K562 (cell line): ENCODE measurements around the gene CYB5B. TPM values are rescaled to one million over a fixed set of nuclear protein-coding genes. Genes with fewer than 3 reads are reported as not detected.

Experiments
- EHMT2 ChIP-seq: fragments of 450-650 bp; IDR thresholded peaks from 2 replicates; pipeline ENCODE4 v1.6.1; 2018; ENCODE audit warnings: antibody characterized with exemption
- ETS1 ChIP-seq: conservative IDR thresholded peaks from 2 replicates; pipeline ENCODE4 v1.6.1; 2011; ENCODE audit warnings: low read depth, mild to moderate bottlenecking, low read length; ENCODE audit not compliant: control insufficient read depth
- HMG20A ChIP-seq: fragments of 450-650 bp; formaldehyde crosslinking; conservative IDR thresholded peaks from 2 replicates; pipeline ENCODE4 v1.4.0; 2020; ENCODE audit warnings: mild to moderate bottlenecking, mixed read lengths
- HOMEZ ChIP-seq: fragments of 250-450 bp; sonication (Bioruptor Pico); IDR thresholded peaks from 2 replicates; pipeline ENCODE4 v1.4.0; 2020; ENCODE audit warnings: mild to moderate bottlenecking, moderate library complexity
- KDM2B ChIP-seq: fragments of 250-450 bp; sonication (Bioruptor Pico); IDR thresholded peaks from 2 replicates; pipeline ENCODE4 v1.8.0; 2021; ENCODE audit warnings: mild to moderate bottlenecking, moderate library complexity
- KLF13 ChIP-seq: fragments of 450-650 bp; IDR thresholded peaks from 2 replicates; pipeline ENCODE4 v1.6.1; 2016; ENCODE audit warnings: missing genetic modification characterization, low read depth, mild to moderate bottlenecking, missing compliant biosample characterization, moderate library complexity, borderline replicate concordance
- LCOR ChIP-seq: sonication (generic); formaldehyde crosslinking; IDR thresholded peaks from 2 replicates; pipeline ENCODE4 v1.8.0; 2022; ENCODE audit warnings: mild to moderate bottlenecking, missing genetic modification reagents
- MITF ChIP-seq: IDR thresholded peaks from 2 replicates; pipeline ENCODE4 v1.6.1; 2014; ENCODE audit warnings: antibody characterized with exemption
- MYNN ChIP-seq, 2 experiments: sonication (generic); formaldehyde crosslinking in 1 of 2; IDR thresholded peaks; 2 replicates each; pipeline versions ENCODE4 v1.5.0 to v1.6.1; 2016 to 2020; ENCODE audit warnings: antibody characterized with exemption in 1 of 2, missing genetic modification reagents in 1 of 2
- POLR3A ChIP-seq: IDR thresholded peaks from 2 replicates; pipeline ENCODE4 v1.6.1; 2011; ENCODE audit warnings: borderline replicate concordance, mild to moderate bottlenecking, moderate library complexity; ENCODE audit not compliant: insufficient read length, insufficient read depth; ENCODE audit errors: extremely low read depth
- RCOR1 ChIP-seq, 2 experiments: IDR thresholded peaks; 2 replicates each; pipeline ENCODE4 v1.6.1; 2012; ENCODE audit warnings: low read depth in 2 of 2, low read length in 2 of 2, borderline replicate concordance in 1 of 2, improper control_type of control experiment in 1 of 2
- RUNX1 ChIP-seq: sonication (generic); IDR thresholded peaks from 2 replicates; pipeline ENCODE4 v1.6.1; 2016; ENCODE audit warnings: antibody characterized with exemption, low read depth
- TBP ChIP-seq: optimal IDR thresholded peaks from 2 replicates; pipeline ENCODE3; 2011; ENCODE audit warnings: low read depth, low read length, improper control_type of control experiment
- ZFX ChIP-seq: sonication (generic); formaldehyde crosslinking; IDR thresholded peaks from 2 replicates; pipeline ENCODE4 v1.8.0; 2022; ENCODE audit warnings: mild to moderate bottlenecking, missing genetic modification reagents, moderate library complexity
- ZNF644 ChIP-seq: fragments of 200-800 bp; sonication (Bioruptor generic); IDR thresholded peaks from 2 replicates; pipeline ENCODE4 v1.6.1; 2016; ENCODE audit warnings: low read depth, missing genetic modification characterization, missing compliant biosample characterization
- ZNF695 ChIP-seq: fragments of 450-650 bp; formaldehyde crosslinking; IDR thresholded peaks from 2 replicates; pipeline ENCODE4 v1.4.0; 2020; ENCODE audit warnings: mild to moderate bottlenecking, moderate library complexity
- ZNF717 ChIP-seq: fragments of 250-450 bp; sonication (Bioruptor Pico); IDR thresholded peaks from 2 replicates; pipeline ENCODE4 v1.5.0; 2021
- ZNF76 ChIP-seq: fragments of 250-450 bp; sonication (Bioruptor Pico); IDR thresholded peaks from 2 replicates; pipeline ENCODE4 v1.4.0; 2020; ENCODE audit warnings: mild to moderate bottlenecking, moderate library complexity, borderline replicate concordance
- ZZZ3 ChIP-seq: fragments of 450-650 bp; IDR thresholded peaks from 2 replicates; pipeline ENCODE4 v1.6.1; 2016; ENCODE audit warnings: antibody characterized with exemption, mild to moderate bottlenecking, moderate library complexity
- polyA plus RNA-seq, 8 experiments: library from polyadenylated mRNA; depleted of rRNA in 4 of 8; stranded (reverse) in 5 of 8; unstranded in 3 of 8; fragments of >200 nt; fragmentation: Nextera tagmentation in 2 of 8; fragmentation: Illumina TruSeq in 1 of 8; extraction: Ambion mirVana in 2 of 8; extraction: Trizol in 1 of 8; gene quantifications; 2 replicates each; pipeline versions ENCODE4 v1.2.1 to v1.2.3, GENCODE V29; 2011 to 2014; ENCODE audit warnings: inconsistent platforms in 1 of 8, missing spikeins in 1 of 8
- total RNA-seq, 7 experiments: library from RNA; depleted of rRNA in 6 of 7; stranded (reverse); fragments of >200 nt in 6 of 7; fragmentation: Illumina TruSeq in 2 of 7; extraction: Trizol in 2 of 7; gene quantifications; 2 replicates each; pipeline versions ENCODE4 v1.2.1 to v1.2.3, GENCODE V29; 2011 to 2021; ENCODE audit warnings: low replicate concordance in 1 of 7
- TF ChIP-seq, protein P1 (sequence below): fragments of 200-800 bp; sonication (Bioruptor generic); IDR thresholded peaks from 2 replicates; pipeline ENCODE4 v1.6.1; 2017; ENCODE audit warnings: missing genetic modification characterization, missing compliant biosample characterization

CYB5B gene
- total and polyA plus RNA-seq, 9 of the 15 experiments (the other 6 are each of a cell fraction or from before 2014, with no cell fraction given): 29.9 to 274 (median 136) TPM

DNA sequence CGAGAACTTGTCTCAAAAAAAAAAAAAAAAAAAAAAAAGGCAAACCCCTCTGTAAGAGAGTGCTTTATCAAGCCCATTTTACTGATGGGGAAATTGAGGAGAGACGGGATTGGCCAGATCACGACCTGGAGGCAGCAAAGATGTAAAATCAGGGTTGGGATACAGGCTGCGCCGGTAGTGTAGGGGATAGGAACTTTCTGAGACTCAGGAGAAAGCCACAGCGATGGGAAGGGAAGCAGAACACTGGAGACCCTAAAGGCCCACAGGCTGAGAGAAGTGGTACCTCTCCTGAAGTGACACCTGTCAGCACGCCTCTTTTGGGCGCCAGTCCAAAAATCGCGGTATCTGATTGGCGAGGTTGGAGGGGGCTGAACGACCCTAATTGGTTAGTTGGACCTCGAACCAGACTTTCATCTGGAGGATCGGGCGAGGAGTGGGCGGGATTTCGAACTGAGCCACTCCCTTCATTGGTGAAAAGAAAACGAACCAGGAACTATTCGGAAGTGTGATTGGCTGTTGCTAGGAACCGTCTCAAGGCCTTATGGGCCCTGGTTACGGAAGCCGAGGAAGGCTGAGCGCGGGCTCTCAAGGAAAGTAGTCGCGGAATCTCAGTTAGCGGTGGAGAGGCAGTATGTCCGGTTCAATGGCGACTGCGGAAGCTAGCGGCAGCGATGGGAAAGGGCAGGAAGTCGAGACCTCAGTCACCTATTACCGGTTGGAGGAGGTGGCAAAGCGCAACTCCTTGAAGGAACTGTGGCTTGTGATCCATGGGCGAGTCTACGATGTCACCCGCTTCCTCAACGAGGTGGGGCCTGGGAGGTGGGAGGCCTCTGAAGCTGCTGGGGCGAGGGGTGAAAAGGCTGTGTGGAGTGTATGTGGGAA, at the start of gene CYB5B (continued):
- TF ChIP-seq POLR3A (no peak), HOMEZ (no peak), ZNF644 (tag) (no peak), EHMT2 (no peak), ZNF717 (CRISPR knock-in tag) (no peak), ZZZ3 (peak; percentile 77; the same call in 1 of the 2 replicates), MITF (no peak), MYNN (IDR thresholded peaks at IDR 0.05) (0 out of 2 replicates have a peak, but pooled peaks have one; percentile 63), MYNN (CRISPR knock-in tag; IDR thresholded peaks at IDR 0.05) (no peak), TBP (peak; percentile 83), KDM2B (no peak), LCOR (CRISPR knock-in tag) (peak; percentile 83; the same call in 1 of the 2 replicates), RCOR1 (IDR thresholded peaks at IDR 0.05; ENCODE audit: borderline replicate concordance in 1 of 2, low read depth in 2 of 2, low read length in 2 of 2) (peak in 1 of 2 experiments; percentile 63; a peak in 2 of 4 replicates), RUNX1 (no peak; the same call in 1 of the 2 replicates), ETS1 (peak; percentile 58; the same call in 1 of the 2 replicates), ZFX (peak; percentile 71), KLF13 (tag) (no peak), ZNF695 (CRISPR knock-in tag) (no peak), HMG20A (CRISPR knock-in tag) (no peak), ZNF76 (CRISPR knock-in tag) (no peak)
- TF ChIP-seq, protein P1, sequence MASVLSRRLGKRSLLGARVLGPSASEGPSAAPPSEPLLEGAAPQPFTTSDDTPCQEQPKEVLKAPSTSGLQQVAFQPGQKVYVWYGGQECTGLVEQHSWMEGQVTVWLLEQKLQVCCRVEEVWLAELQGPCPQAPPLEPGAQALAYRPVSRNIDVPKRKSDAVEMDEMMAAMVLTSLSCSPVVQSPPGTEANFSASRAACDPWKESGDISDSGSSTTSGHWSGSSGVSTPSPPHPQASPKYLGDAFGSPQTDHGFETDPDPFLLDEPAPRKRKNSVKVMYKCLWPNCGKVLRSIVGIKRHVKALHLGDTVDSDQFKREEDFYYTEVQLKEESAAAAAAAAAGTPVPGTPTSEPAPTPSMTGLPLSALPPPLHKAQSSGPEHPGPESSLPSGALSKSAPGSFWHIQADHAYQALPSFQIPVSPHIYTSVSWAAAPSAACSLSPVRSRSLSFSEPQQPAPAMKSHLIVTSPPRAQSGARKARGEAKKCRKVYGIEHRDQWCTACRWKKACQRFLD (CRISPR knock-in tag): no peak
